HG02885 (cell line): Measurements from ENCODE around the gene SNAP25.

Experiments used
- ATAC-seq: cut with Tn5 transposase; IDR thresholded peaks from one replicate; pipeline ENCODE4 v1.9.1; 2021; ENCODE audit warnings: mild to moderate bottlenecking; ENCODE audit not compliant: unreplicated experiment, poor library complexity

SNAP25 gene

GRCh38 chr20:10218536-10219451 is at the start of gene SNAP25:
Gene SNAP25 (plus strand): TSS chr20:10218830. CDS start chr20:10275492, 56,662 bp downstream.
- no peak for ATAC-seq

- ATAC-seq, result no peak
Measured at GRCh38 chr20:10169752-10170151, 48.9 kb upstream of the SNAP25 start.

- no peak for ATAC-seq
Measured at GRCh38 chr20:10170261-10170660, 48.4 kb upstream of the SNAP25 start.

GRCh38 chr20:10171864-10172751 is 46.5 kb upstream of the SNAP25 start:
- ATAC-seq, result no peak

GRCh38 chr20:10172998-10173655 is 45.5 kb upstream of the SNAP25 start:
- ATAC-seq, result no peak

GRCh38 chr20:10174400-10174799 is 44.2 kb upstream of the SNAP25 start:
- no peak for ATAC-seq

- no peak for ATAC-seq
Measured at GRCh38 chr20:10177326-10177725, 41.3 kb upstream of the SNAP25 start.

GRCh38 chr20:10178091-10178490 is 40.5 kb upstream of the SNAP25 start:
- no peak for ATAC-seq

- no peak for ATAC-seq
Measured at GRCh38 chr20:10178727-10179313, 39.8 kb upstream of the SNAP25 start.

GRCh38 chr20:10179574-10180298 is 38.9 kb upstream of the SNAP25 start:
- no peak for ATAC-seq

- no peak for ATAC-seq
Measured at GRCh38 chr20:10180651-10181235, 37.9 kb upstream of the SNAP25 start.

GRCh38 chr20:10185741-10186558 is 32.7 kb upstream of the SNAP25 start:
- ATAC-seq, result no peak

GRCh38 chr20:10190456-10190855 is 28.2 kb upstream of the SNAP25 start:
- ATAC-seq, result no peak

GRCh38 chr20:10192171-10192570 is 26.5 kb upstream of the SNAP25 start:
- no peak for ATAC-seq

- no peak for ATAC-seq
Measured at GRCh38 chr20:10194166-10194565, 24.5 kb upstream of the SNAP25 start.

- ATAC-seq, result no peak
Measured at GRCh38 chr20:10200330-10200729, 18.3 kb upstream of the SNAP25 start.

- ATAC-seq, result no peak
Measured at GRCh38 chr20:10201321-10201870, 17.2 kb upstream of the SNAP25 start.

GRCh38 chr20:10209091-10209490 is 9.5 kb upstream of the SNAP25 start:
- no peak for ATAC-seq
